GM12864 (cell line): Measurements from ENCODE around the gene MBP.

ENCODE experiments used
- DNase-seq: peaks from one replicate; pipeline ENCODE4 v3.0.0-alpha.2; 2011; ENCODE audit warnings: low read depth
- H3K4me3 ChIP-seq: 2 replicates; pipeline ENCODE4 v1.5.1; 2011; ENCODE audit warnings: mild to moderate bottlenecking, low read depth, low read length, control low read depth
- TF ChIP-seq, protein P1 (sequence below): IDR thresholded peaks from 2 replicates; pipeline ENCODE4 v1.5.1; 2011; ENCODE audit warnings: low read depth, mild to moderate bottlenecking, moderate library complexity, low read length, control low read depth, inconsistent platforms; ENCODE audit errors: missing control alignments

MBP gene

DNA sequence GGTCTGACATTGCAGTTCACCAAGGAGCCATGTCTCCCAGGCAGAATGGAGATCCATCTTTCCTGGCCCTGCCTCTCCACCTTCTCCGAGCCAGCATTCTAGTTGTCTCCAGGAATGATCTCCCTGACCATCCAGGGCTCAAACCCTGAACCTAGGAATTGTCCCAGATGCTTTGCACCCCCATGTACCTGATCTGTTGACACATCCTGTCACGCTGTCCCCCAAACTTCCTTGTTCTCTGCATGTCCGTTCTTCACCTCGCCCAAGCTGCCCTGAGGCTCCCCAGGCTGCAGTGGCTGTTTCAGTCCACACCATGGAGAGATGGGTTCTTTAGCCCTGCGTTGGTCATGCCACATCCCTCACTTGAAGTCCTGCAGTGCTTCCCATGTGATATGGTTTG lies 7.0 kb upstream of the MBP start:
- DNase-seq, result no peak
- H3K4me3 ChIP-seq, result no peak overlapping the region
- TF ChIP-seq, protein P1, sequence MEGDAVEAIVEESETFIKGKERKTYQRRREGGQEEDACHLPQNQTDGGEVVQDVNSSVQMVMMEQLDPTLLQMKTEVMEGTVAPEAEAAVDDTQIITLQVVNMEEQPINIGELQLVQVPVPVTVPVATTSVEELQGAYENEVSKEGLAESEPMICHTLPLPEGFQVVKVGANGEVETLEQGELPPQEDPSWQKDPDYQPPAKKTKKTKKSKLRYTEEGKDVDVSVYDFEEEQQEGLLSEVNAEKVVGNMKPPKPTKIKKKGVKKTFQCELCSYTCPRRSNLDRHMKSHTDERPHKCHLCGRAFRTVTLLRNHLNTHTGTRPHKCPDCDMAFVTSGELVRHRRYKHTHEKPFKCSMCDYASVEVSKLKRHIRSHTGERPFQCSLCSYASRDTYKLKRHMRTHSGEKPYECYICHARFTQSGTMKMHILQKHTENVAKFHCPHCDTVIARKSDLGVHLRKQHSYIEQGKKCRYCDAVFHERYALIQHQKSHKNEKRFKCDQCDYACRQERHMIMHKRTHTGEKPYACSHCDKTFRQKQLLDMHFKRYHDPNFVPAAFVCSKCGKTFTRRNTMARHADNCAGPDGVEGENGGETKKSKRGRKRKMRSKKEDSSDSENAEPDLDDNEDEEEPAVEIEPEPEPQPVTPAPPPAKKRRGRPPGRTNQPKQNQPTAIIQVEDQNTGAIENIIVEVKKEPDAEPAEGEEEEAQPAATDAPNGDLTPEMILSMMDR, result no peak

- no peak for DNase-seq
- TF ChIP-seq, protein P1, result no peak
- no peak overlapping the region for H3K4me3 ChIP-seq
Observed at GRCh38 chr18:77138270-77138669, 5.7 kb upstream of the MBP start.

- DNase-seq, result no peak
- H3K4me3 ChIP-seq, result no peak overlapping the region
- TF ChIP-seq, protein P1, result no peak
Observed at GRCh38 chr18:77137851-77138250, 5.3 kb upstream of the MBP start.

GRCh38 chr18:77136871-77137665 lies 4.5 kb upstream of the MBP start:
- no peak overlapping the region for H3K4me3 ChIP-seq
- no peak for DNase-seq
- TF ChIP-seq, protein P1, result no peak

GRCh38 chr18:77136076-77136718 lies 3.6 kb upstream of the MBP start:
- no peak for DNase-seq
- TF ChIP-seq, protein P1, result no peak
- no peak overlapping the region for H3K4me3 ChIP-seq

DNA sequence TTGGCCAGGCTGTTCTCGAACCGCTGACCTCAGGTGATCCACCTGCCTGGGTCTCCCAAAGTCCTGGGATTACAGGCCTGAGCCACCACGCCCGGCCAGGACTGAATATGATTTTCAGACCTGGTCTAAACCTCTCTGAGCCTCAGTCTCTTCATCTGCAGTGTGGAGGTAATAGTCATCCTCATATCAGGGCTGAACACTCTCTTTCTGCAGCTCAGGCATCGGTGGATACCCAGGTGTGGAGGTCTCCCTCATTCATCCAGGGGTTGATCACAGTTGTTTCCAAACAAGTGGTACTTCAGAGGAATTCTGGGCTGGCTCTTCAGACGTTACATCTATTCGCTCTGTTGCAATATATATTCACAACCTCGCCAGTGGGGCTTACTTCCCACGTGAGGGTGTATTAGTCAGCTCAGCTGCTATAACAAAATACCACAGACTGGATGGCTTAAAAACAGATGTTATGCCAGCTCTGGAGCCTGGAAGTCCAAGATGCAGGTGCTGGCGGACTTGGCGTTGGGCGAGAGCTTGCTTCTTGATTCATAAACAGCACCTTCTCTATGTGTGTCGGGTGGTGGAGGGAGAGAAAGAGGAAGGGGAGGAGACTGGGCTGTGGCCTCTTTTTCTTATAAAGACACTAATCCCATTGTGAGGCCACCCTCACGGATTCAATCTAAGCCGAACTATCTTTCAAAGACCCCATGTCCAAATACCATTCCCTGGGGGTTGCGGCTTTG lies 2.9 kb upstream of the MBP start:
- no peak for DNase-seq
- no peak overlapping the region for H3K4me3 ChIP-seq
- TF ChIP-seq, protein P1, result no peak
